HepG2 (cell line): Measurements from ENCODE around the gene STARD10. TPM values are rescaled to one million over a fixed set of nuclear protein-coding genes. Genes with fewer than 3 reads are reported as not detected.

Source experiments
- CREB1 ChIP-seq, 2 experiments: fragments of 450-650 bp in 1 of 2; IDR thresholded peaks; 2 replicates each; pipeline ENCODE4 v1.6.1; 2016 to 2017; ENCODE audit warnings: control low read depth in 1 of 2, mild to moderate bottlenecking in 1 of 2, missing compliant biosample characterization in 1 of 2, missing genetic modification characterization in 1 of 2
- EED ChIP-seq: sonication (generic); formaldehyde crosslinking; IDR thresholded peaks from 2 replicates; pipeline ENCODE4 v1.5.0; 2020; ENCODE audit warnings: mild to moderate bottlenecking, missing genetic modification reagents
- MTA1 ChIP-seq: sonication (generic); formaldehyde crosslinking; IDR thresholded peaks from 2 replicates; pipeline ENCODE4 v1.4.0; 2020; ENCODE audit warnings: missing genetic modification reagents, mild to moderate bottlenecking, borderline replicate concordance
- NR2C2 ChIP-seq: sonication (generic); formaldehyde crosslinking; IDR thresholded peaks from 2 replicates; pipeline ENCODE4 v1.4.0; 2020; ENCODE audit warnings: missing genetic modification reagents, mild to moderate bottlenecking, moderate library complexity, borderline replicate concordance
- NRL ChIP-seq: sonication (generic); formaldehyde crosslinking; IDR thresholded peaks from 2 replicates; pipeline ENCODE4 v1.5.0; 2020; ENCODE audit warnings: missing genetic modification reagents, mild to moderate bottlenecking, moderate library complexity, borderline replicate concordance
- TEAD3 ChIP-seq: optimal IDR thresholded peaks from 2 replicates; pipeline ENCODE3; 2016; ENCODE audit warnings: borderline replicate concordance
- ZNF121 ChIP-seq: sonication (generic); formaldehyde crosslinking; IDR thresholded peaks from 2 replicates; pipeline ENCODE4 v1.5.0; 2020; ENCODE audit warnings: mild to moderate bottlenecking, missing genetic modification reagents
- ZNF143 ChIP-seq: sonication (generic); formaldehyde crosslinking; IDR thresholded peaks from 2 replicates; pipeline ENCODE4 v1.4.0; 2020; ENCODE audit warnings: missing genetic modification reagents
- ZNF225 ChIP-seq: sonication (generic); formaldehyde crosslinking; IDR thresholded peaks from 2 replicates; pipeline ENCODE4 v1.4.0; 2020; ENCODE audit warnings: mild to moderate bottlenecking, missing genetic modification reagents
- ZNF260 ChIP-seq: sonication (generic); formaldehyde crosslinking; IDR thresholded peaks from 2 replicates; pipeline ENCODE4 v1.4.0; 2020; ENCODE audit warnings: missing genetic modification reagents, low read depth, mild to moderate bottlenecking, borderline replicate concordance
- ZNF382 ChIP-seq: sonication (generic); formaldehyde crosslinking; IDR thresholded peaks from 2 replicates; pipeline ENCODE4 v1.5.0; 2020; ENCODE audit warnings: missing genetic modification reagents, mild to moderate bottlenecking, borderline replicate concordance
- ZNF720 ChIP-seq: sonication (generic); formaldehyde crosslinking; IDR thresholded peaks from 2 replicates; pipeline ENCODE4 v1.4.0; 2020; ENCODE audit warnings: missing genetic modification reagents
- ZNF782 ChIP-seq: sonication (generic); formaldehyde crosslinking; IDR thresholded peaks from 2 replicates; pipeline ENCODE4 v1.4.0; 2020; ENCODE audit warnings: missing genetic modification reagents, mild to moderate bottlenecking, borderline replicate concordance
- ZSCAN9 ChIP-seq: IDR thresholded peaks from 2 replicates; pipeline ENCODE4 v1.6.1; 2016; ENCODE audit warnings: borderline replicate concordance
- polyA plus RNA-seq, 8 experiments: library from polyadenylated mRNA; depleted of rRNA in 3 of 8; stranded (reverse) in 7 of 8; unstranded in 1 of 8; fragments of >200 nt; fragmentation: Illumina TruSeq in 4 of 8; extraction: Trizol in 4 of 8; gene quantifications; 2 replicates each; pipeline versions ENCODE4 v1.2.1 to v1.2.3, GENCODE V29; 2011 to 2016; ENCODE audit warnings: low read depth in 4 of 8, missing spikeins in 1 of 8, mixed read lengths in 1 of 8; ENCODE audit not compliant: insufficient read depth in 1 of 8
- total RNA-seq, 5 experiments: library from RNA; depleted of rRNA; stranded (reverse); fragments of >200 nt; fragmentation: Illumina TruSeq; extraction: Trizol; gene quantifications; 2 replicates each; pipeline ENCODE4 v1.2.3, GENCODE V29; 2016; ENCODE audit warnings: low read depth in 1 of 5
- TF ChIP-seq, protein P1 (sequence below): sonication (generic); formaldehyde crosslinking; IDR thresholded peaks from 2 replicates; pipeline ENCODE4 v1.5.0; 2020; ENCODE audit warnings: mild to moderate bottlenecking, missing genetic modification reagents
- TF ChIP-seq, protein P2 (sequence below): sonication (generic); formaldehyde crosslinking; IDR thresholded peaks from 2 replicates; pipeline ENCODE4 v1.8.0; 2022; ENCODE audit warnings: missing genetic modification reagents, mild to moderate bottlenecking, borderline replicate concordance
- TF ChIP-seq, protein P3 (sequence below): sonication (generic); formaldehyde crosslinking; IDR thresholded peaks from 2 replicates; pipeline ENCODE4 v1.8.0; 2023; ENCODE audit warnings: mild to moderate bottlenecking, missing genetic modification reagents
- TF ChIP-seq, protein P4 (sequence below): fragments of 450-650 bp; IDR thresholded peaks from 2 replicates; pipeline ENCODE4 v1.6.1; 2017
- TF ChIP-seq, protein P5 (sequence below): sonication (generic); formaldehyde crosslinking; IDR thresholded peaks from 2 replicates; pipeline ENCODE4 v1.4.0; 2020; ENCODE audit warnings: missing genetic modification reagents, low read depth, mild to moderate bottlenecking, borderline replicate concordance
- TF ChIP-seq, protein P6 (sequence below): sonication (generic); formaldehyde crosslinking; IDR thresholded peaks from 2 replicates; pipeline ENCODE4 v1.8.1; 2022; ENCODE audit warnings: low read depth, mild to moderate bottlenecking, missing genetic modification reagents

The STARD10 gene
- total and polyA plus RNA-seq, 2 of the 13 experiments (the other 11 are each of a cell fraction or from before 2014, with no cell fraction given): 260 to 341 TPM

DNA sequence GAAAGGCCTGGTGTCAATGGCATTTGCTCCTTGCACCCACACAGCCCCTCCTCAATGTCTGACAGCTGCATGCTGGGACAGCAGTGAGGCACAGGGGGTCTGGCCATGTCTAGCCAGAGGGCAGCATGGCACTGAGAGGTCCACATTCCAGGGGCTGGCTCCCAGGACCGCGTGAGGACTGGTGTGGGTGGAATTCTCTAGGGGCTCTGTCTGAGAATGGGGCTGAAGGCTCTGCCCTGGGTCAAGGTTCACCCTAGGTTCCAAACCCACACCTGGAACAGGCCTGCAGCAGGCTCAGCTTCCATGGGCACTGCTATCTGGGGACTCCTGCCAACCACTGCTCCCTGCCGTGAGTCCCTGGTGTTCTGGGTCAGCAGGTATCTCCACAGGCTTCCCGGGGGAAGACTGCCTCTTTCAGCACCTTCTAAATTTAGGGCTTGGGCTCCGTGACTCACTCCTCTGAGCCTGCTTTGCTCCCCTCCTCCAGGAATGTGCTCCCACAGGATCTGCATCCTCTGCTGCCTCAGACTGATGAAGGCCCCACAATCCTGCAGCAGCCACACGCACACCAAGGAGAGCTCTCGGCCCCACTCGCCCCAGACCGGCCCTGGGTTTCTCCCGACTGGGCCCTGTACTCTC lies 4.2 kb downstream of the STARD10 start (continued):
- TF ChIP-seq, protein P1, sequence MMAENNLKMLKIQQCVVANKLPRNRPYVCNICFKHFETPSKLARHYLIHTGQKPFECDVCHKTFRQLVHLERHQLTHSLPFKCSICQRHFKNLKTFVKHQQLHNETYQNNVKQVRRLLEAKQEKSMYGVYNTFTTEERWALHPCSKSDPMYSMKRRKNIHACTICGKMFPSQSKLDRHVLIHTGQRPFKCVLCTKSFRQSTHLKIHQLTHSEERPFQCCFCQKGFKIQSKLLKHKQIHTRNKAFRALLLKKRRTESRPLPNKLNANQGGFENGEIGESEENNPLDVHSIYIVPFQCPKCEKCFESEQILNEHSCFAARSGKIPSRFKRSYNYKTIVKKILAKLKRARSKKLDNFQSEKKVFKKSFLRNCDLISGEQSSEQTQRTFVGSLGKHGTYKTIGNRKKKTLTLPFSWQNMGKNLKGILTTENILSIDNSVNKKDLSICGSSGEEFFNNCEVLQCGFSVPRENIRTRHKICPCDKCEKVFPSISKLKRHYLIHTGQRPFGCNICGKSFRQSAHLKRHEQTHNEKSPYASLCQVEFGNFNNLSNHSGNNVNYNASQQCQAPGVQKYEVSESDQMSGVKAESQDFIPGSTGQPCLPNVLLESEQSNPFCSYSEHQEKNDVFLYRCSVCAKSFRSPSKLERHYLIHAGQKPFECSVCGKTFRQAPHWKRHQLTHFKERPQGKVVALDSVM (CRISPR knock-in tag): no peak
- peak; percentile 74 for TF ChIP-seq ZNF143 (CRISPR knock-in tag)
- TF ChIP-seq ZNF121 (CRISPR knock-in tag): no peak
- 0 out of 2 replicates have a peak, but pooled peaks have one; percentile 27 for TF ChIP-seq NRL
- TF ChIP-seq TEAD3 (CRISPR knock-in tag): peak; percentile 88
- no peak; the same call in 1 of the 2 replicates for TF ChIP-seq NR2C2 (CRISPR knock-in tag)
- TF ChIP-seq, protein P2, sequence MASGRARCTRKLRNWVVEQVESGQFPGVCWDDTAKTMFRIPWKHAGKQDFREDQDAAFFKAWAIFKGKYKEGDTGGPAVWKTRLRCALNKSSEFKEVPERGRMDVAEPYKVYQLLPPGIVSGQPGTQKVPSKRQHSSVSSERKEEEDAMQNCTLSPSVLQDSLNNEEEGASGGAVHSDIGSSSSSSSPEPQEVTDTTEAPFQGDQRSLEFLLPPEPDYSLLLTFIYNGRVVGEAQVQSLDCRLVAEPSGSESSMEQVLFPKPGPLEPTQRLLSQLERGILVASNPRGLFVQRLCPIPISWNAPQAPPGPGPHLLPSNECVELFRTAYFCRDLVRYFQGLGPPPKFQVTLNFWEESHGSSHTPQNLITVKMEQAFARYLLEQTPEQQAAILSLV (CRISPR knock-in tag): no peak
- no peak for TF ChIP-seq EED (CRISPR knock-in tag)
- TF ChIP-seq ZSCAN9 (CRISPR knock-in tag): no peak
- no peak for TF ChIP-seq ZNF782 (CRISPR knock-in tag)
- TF ChIP-seq, protein P3, sequence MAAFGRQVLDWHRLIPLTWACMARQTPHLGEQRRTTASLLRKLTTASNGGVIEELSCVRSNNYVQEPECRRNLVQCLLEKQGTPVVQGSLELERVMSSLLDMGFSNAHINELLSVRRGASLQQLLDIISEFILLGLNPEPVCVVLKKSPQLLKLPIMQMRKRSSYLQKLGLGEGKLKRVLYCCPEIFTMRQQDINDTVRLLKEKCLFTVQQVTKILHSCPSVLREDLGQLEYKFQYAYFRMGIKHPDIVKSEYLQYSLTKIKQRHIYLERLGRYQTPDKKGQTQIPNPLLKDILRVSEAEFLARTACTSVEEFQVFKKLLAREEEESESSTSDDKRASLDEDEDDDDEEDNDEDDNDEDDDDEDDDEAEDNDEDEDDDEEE (CRISPR knock-in tag): no peak
- TF ChIP-seq, protein P4, sequence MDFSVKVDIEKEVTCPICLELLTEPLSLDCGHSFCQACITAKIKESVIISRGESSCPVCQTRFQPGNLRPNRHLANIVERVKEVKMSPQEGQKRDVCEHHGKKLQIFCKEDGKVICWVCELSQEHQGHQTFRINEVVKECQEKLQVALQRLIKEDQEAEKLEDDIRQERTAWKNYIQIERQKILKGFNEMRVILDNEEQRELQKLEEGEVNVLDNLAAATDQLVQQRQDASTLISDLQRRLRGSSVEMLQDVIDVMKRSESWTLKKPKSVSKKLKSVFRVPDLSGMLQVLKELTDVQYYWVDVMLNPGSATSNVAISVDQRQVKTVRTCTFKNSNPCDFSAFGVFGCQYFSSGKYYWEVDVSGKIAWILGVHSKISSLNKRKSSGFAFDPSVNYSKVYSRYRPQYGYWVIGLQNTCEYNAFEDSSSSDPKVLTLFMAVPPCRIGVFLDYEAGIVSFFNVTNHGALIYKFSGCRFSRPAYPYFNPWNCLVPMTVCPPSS: no peak
- peak; percentile 83 for TF ChIP-seq MTA1 (CRISPR knock-in tag)
- TF ChIP-seq ZNF260 (CRISPR knock-in tag): no peak
- TF ChIP-seq ZNF382 (CRISPR knock-in tag): no peak
- TF ChIP-seq ZNF720: no peak
- TF ChIP-seq ZNF225: peak; percentile 26; the same call in 1 of the 2 replicates
- TF ChIP-seq CREB1 (IDR thresholded peaks at IDR 0.05): no peak
- no peak for TF ChIP-seq CREB1 (CRISPR knock-in tag; IDR thresholded peaks at IDR 0.05)
- TF ChIP-seq, protein P5, sequence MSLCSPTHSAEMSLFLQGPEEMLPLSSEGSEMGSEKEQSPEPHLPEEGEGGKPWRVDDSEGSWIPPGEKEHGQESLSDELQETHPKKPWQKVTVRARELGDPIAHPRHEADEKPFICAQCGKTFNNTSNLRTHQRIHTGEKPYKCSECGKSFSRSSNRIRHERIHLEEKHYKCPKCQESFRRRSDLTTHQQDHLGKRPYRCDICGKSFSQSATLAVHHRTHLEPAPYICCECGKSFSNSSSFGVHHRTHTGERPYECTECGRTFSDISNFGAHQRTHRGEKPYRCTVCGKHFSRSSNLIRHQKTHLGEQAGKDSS (CRISPR knock-in tag): no peak
- TF ChIP-seq, protein P6, sequence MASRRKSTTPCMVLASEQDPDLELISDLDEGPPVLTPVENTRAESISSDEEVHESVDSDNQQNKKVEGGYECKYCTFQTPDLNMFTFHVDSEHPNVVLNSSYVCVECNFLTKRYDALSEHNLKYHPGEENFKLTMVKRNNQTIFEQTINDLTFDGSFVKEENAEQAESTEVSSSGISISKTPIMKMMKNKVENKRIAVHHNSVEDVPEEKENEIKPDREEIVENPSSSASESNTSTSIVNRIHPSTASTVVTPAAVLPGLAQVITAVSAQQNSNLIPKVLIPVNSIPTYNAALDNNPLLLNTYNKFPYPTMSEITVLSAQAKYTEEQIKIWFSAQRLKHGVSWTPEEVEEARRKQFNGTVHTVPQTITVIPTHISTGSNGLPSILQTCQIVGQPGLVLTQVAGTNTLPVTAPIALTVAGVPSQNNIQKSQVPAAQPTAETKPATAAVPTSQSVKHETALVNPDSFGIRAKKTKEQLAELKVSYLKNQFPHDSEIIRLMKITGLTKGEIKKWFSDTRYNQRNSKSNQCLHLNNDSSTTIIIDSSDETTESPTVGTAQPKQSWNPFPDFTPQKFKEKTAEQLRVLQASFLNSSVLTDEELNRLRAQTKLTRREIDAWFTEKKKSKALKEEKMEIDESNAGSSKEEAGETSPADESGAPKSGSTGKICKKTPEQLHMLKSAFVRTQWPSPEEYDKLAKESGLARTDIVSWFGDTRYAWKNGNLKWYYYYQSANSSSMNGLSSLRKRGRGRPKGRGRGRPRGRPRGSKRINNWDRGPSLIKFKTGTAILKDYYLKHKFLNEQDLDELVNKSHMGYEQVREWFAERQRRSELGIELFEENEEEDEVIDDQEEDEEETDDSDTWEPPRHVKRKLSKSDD: 0 out of 2 replicates have a peak, but pooled peaks have one; percentile 24
